NCI-H2107 treated with DMSO at 0.1 percent for 48 hours (cell line): ENCODE measurements around the gene URAD.

ENCODE experiments used
- DNase-seq: peaks from one replicate; lab custom pipeline; 2025; ENCODE audit not compliant: unreplicated experiment; lab: John Stamatoyannopoulos, UW

The URAD gene

GRCh38 chr13:28001049-28001448, 12.6 kb upstream of the URAD start:
- DNase-seq = no peak

GRCh38 chr13:28000567-28000966, 12.1 kb upstream of the URAD start:
- no peak for DNase-seq

GRCh38 chr13:27997904-27998522, 9.5 kb upstream of the URAD start:
- no peak for DNase-seq

- no peak for DNase-seq
These were observed 3.4 kb upstream of the URAD start for GRCh38 chr13:27991881-27992280.

GRCh38 chr13:27985600-27985999, 2.9 kb downstream of the URAD start:
- no peak for DNase-seq

- DNase-seq = no peak
These were observed 6.1 kb downstream of the URAD start for GRCh38 chr13:27982361-27982760.

GRCh38 chr13:27981006-27981708, 7.3 kb downstream of the URAD start:
- DNase-seq = no peak

GRCh38 chr13:27980280-27980998, 8.1 kb downstream of the URAD start:
- no peak for DNase-seq

- DNase-seq = no peak
These were observed 8.7 kb downstream of the URAD start for GRCh38 chr13:27979765-27980279.

- no peak for DNase-seq
These were observed 9.4 kb downstream of the URAD start for GRCh38 chr13:27979001-27979643.

- DNase-seq = no peak
These were observed 10.1 kb downstream of the URAD start for GRCh38 chr13:27978301-27978968.

GRCh38 chr13:27977476-27978300, 10.8 kb downstream of the URAD start:
- no peak for DNase-seq

- DNase-seq = no peak
These were observed 12.0 kb downstream of the URAD start for GRCh38 chr13:27976362-27977091.

GRCh38 chr13:27975564-27976361, 12.7 kb downstream of the URAD start:
- DNase-seq = no peak

- DNase-seq = no peak
These were observed 14.4 kb downstream of the URAD start for GRCh38 chr13:27973961-27974662.

- no peak for DNase-seq
These were observed 15.2 kb downstream of the URAD start for GRCh38 chr13:27973291-27973690.

GRCh38 chr13:27972478-27972820, 16.0 kb downstream of the URAD start:
- no peak for DNase-seq
